IPS DF 19.7 (cell line): ENCODE results near the gene CDK5RAP2.
A peak's percentile ranks its signal among the peaks of the same experiment; 100 is the strongest.
"Not testable (repeated sequence)": the region's sequence is repeated elsewhere in the genome, so short reads cannot be mapped to it uniquely, and the experiment has no call there.

Experiments
- DNase-seq: peaks from one replicate; pipeline ENCODE4 v3.0.0-alpha.2; 2013; ENCODE audit warnings: low read depth, low spot score

CDK5RAP2 gene

GRCh38 chr9:120515996-120516395, 64.0 kb downstream of the CDK5RAP2 start:
- not testable (repeated sequence) for DNase-seq

GRCh38 chr9:120515481-120515880, 64.5 kb downstream of the CDK5RAP2 start:
- DNase-seq = not testable (repeated sequence)

GRCh38 chr9:120514405-120514804, 65.6 kb downstream of the CDK5RAP2 start:
- DNase-seq = no peak

GRCh38 chr9:120513825-120514396, 66.1 kb downstream of the CDK5RAP2 start:
- DNase-seq = no peak

GRCh38 chr9:120510816-120511215, 69.2 kb downstream of the CDK5RAP2 start:
- DNase-seq = no peak

GRCh38 chr9:120507936-120508510, 71.9 kb downstream of the CDK5RAP2 start:
- no peak for DNase-seq

- no peak for DNase-seq
Observed at GRCh38 chr9:120505186-120505585, 74.8 kb downstream of the CDK5RAP2 start.

- DNase-seq = no peak
Observed at GRCh38 chr9:120500733-120501132, 79.2 kb downstream of the CDK5RAP2 start.

GRCh38 chr9:120497865-120498264, 82.1 kb downstream of the CDK5RAP2 start:
- not testable (repeated sequence) for DNase-seq

GRCh38 chr9:120496438-120496837, 83.5 kb downstream of the CDK5RAP2 start:
- not testable (repeated sequence) for DNase-seq

GRCh38 chr9:120490888-120491595, 88.9 kb downstream of the CDK5RAP2 start:
- no peak for DNase-seq

GRCh38 chr9:120486835-120487234, 93.1 kb downstream of the CDK5RAP2 start:
- DNase-seq = no peak

GRCh38 chr9:120486347-120486746, 93.6 kb downstream of the CDK5RAP2 start:
- DNase-seq = no peak

- no peak for DNase-seq
Observed at GRCh38 chr9:120485788-120486187, 94.2 kb downstream of the CDK5RAP2 start.

GRCh38 chr9:120484162-120484561, 95.8 kb downstream of the CDK5RAP2 start:
- peak; percentile 17 for DNase-seq

GRCh38 chr9:120482424-120483186, 97.4 kb downstream of the CDK5RAP2 start:
- DNase-seq = no peak

- DNase-seq = no peak
Observed at GRCh38 chr9:120481846-120482245, 98.1 kb downstream of the CDK5RAP2 start.

- DNase-seq = no peak
Observed at GRCh38 chr9:120481248-120481647, 98.7 kb downstream of the CDK5RAP2 start.

- no peak for DNase-seq
Observed at GRCh38 chr9:120480707-120481106, 99.3 kb downstream of the CDK5RAP2 start.

GRCh38 chr9:120478208-120478607, 101.8 kb downstream of the CDK5RAP2 start:
- DNase-seq = no peak

- peak; percentile 9 for DNase-seq
Observed at GRCh38 chr9:120477534-120478001, 102.4 kb downstream of the CDK5RAP2 start.

- DNase-seq = no peak
Observed at GRCh38 chr9:120475341-120475740, 104.6 kb downstream of the CDK5RAP2 start.
